Progenitor cell of endocrine pancreas (in vitro differentiated cells): ENCODE data around the gene RIMKLA. TPM values are rescaled to one million over a fixed set of nuclear protein-coding genes. Genes with fewer than 3 reads are reported as not detected.

Source experiments
- DNase-seq: peaks from one replicate; pipeline ENCODE4 v3.0.0; 2021; ENCODE audit warnings: low spot score; ENCODE audit not compliant: unreplicated experiment
- H3K27ac Mint-ChIP-seq: 2 replicates; pipeline ENCODE4 v1.8.0; 2021; ENCODE audit warnings: mild to moderate bottlenecking, moderate library complexity, mixed read lengths
- H3K27me3 Mint-ChIP-seq: 2 replicates; pipeline ENCODE4 v1.8.0; 2021; ENCODE audit warnings: mixed read lengths
- H3K36me3 Mint-ChIP-seq: 2 replicates; pipeline ENCODE4 v1.8.0; 2022; ENCODE audit warnings: mixed read lengths; ENCODE audit not compliant: insufficient read depth
- H3K4me1 Mint-ChIP-seq: 2 replicates; pipeline ENCODE4 v1.8.0; 2021; ENCODE audit warnings: low read depth, mixed read lengths
- H3K4me3 Mint-ChIP-seq: 2 replicates; pipeline ENCODE4 v1.8.0; 2021; ENCODE audit warnings: low read depth, mild to moderate bottlenecking, moderate library complexity, mixed read lengths
- H3K9me3 Mint-ChIP-seq: 2 replicates; pipeline ENCODE4 v1.8.0; 2021; ENCODE audit warnings: low read depth, mixed read lengths
- total RNA-seq: library from RNA; stranded (reverse); gene quantifications from 2 replicates; pipeline ENCODE4 v1.2.1, GENCODE V29; 2021
- TF ChIP-seq, protein P1 (sequence below): fragments of 200-600 bp; sonication (generic); IDR thresholded peaks from one replicate; pipeline ENCODE4 v1.5.0; 2021; ENCODE audit warnings: antibody characterized with exemption, mild to moderate bottlenecking; ENCODE audit not compliant: unreplicated experiment

Gene RIMKLA
- total RNA-seq, 1 donor from 2014 or later = 3.9 TPM

DNA sequence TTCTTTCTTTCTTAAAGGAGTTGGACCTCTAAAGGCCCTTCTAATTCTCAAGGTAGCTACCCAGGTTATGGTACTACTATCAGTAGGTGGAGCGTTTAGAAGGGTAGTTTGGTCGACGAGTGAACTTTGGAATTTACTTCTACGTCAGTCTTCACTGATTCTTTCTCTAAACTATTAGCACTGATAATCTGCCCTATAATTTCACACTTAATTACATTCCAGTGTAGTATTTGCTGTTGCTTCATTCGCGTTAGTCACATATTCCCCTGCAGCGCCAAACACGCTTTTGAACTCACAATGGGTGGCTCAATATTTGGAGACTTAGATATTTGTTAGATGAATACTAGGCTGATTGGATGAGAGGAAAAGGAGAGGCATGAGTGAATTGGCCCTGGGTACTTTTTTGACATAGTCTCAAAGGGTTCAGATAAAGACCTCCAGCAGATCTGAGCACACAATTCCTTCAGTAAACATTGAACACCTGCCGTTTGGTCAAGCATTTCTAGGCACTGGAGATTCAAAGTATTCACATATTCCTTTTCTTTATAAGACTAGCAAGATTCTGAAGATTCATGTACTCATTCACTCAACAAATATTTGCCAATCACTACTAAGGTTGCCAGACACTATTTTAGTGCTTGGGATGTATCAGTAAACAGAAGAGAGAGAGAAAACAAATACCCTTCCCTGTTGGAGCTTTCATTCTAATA lies 44.6 kb upstream of the RIMKLA start:
- no peaks in the 10 kb centered on the region for H3K9me3 Mint-ChIP-seq
- H3K27me3 Mint-ChIP-seq = no peaks in the 10 kb centered on the region
- H3K4me1 Mint-ChIP-seq = peaks cover 58% of the 10 kb centered on the region
- H3K36me3 Mint-ChIP-seq = no peaks in the 10 kb centered on the region
- H3K4me3 Mint-ChIP-seq = peak overlapping the region; percentile 76
- H3K27ac Mint-ChIP-seq = peak overlapping the region; percentile 95
- no peak for DNase-seq
- TF ChIP-seq, protein P1, sequence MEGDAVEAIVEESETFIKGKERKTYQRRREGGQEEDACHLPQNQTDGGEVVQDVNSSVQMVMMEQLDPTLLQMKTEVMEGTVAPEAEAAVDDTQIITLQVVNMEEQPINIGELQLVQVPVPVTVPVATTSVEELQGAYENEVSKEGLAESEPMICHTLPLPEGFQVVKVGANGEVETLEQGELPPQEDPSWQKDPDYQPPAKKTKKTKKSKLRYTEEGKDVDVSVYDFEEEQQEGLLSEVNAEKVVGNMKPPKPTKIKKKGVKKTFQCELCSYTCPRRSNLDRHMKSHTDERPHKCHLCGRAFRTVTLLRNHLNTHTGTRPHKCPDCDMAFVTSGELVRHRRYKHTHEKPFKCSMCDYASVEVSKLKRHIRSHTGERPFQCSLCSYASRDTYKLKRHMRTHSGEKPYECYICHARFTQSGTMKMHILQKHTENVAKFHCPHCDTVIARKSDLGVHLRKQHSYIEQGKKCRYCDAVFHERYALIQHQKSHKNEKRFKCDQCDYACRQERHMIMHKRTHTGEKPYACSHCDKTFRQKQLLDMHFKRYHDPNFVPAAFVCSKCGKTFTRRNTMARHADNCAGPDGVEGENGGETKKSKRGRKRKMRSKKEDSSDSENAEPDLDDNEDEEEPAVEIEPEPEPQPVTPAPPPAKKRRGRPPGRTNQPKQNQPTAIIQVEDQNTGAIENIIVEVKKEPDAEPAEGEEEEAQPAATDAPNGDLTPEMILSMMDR = no peak

DNA sequence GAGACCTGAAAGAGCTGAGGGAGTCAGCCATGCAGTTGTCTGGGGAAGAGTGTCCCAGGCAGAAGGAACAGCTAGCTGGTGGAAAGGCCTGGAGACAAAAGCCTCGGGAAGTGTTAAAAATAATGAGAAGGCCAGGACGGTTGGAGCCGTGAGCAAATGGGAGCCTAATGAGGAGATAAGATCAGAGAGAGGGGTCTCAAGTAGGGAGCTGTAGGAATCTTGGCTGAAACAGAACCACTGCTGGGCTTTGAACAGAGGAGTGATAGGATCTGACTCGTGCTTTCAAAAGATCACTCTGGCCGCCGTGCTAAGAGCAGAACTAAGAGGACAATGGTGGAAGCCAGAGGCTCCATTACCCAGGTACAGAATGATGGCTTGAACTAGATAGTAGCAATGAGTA lies 43.6 kb upstream of the RIMKLA start:
- TF ChIP-seq, protein P1 = no peak
- DNase-seq = no peak
- Mint-ChIP-seq H3K4me1 (peaks cover 62% of the 10 kb centered on the region), H3K9me3 (no peaks in the 10 kb centered on the region), H3K4me3 (peak overlapping the region; percentile 4), H3K27ac (peak overlapping the region; percentile 29), H3K27me3 (no peaks in the 10 kb centered on the region), H3K36me3 (no peaks in the 10 kb centered on the region)

DNA sequence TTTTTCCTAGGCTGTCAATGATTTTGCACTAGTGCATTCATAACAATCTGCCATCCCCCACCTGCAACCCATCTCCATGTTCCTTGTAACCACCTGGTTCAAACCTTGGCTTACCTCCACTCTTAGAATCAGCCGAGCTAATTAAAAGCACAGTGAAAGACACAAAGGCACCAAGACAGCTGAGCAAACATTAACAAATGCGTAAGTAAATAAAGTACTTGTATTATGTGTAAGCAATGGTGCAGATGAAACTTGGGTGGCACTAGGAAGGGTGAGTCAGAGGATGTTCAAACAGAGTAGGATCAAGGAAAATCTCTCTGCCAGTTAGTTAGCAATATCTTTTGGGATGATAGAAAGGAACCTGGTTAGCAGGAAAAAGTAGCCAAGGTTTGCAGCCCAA lies 40.5 kb upstream of the RIMKLA start:
- Mint-ChIP-seq H3K4me1 (peaks cover 44% of the 10 kb centered on the region), H3K27ac (peak overlapping the region; percentile 65), H3K9me3 (no peaks in the 10 kb centered on the region), H3K36me3 (no peaks in the 10 kb centered on the region), H3K27me3 (no peaks in the 10 kb centered on the region), H3K4me3 (peak overlapping the region; percentile 5)
- TF ChIP-seq, protein P1 = no peak
- no peak for DNase-seq

DNA sequence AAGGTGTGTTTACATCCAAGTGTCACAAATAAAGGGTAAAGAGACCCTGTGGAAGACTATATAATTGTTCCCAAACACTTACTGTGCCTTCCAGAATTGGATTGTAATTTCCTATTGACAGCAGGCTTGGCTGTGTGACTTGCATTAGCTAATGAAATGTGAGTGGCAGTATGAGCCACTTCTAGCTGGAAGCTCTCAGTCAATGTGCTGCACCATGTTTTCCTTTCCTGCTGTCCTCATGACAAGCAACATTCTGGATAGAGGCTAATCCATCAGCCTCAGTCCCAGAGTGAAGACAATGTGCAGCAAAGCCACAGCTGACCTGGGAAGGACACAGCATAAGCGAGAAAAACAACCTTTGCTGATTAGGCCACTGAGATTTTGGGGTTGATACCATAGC lies 39.7 kb upstream of the RIMKLA start:
- peaks cover 43% of the 10 kb centered on the region for H3K4me1 Mint-ChIP-seq
- H3K27ac Mint-ChIP-seq = peak overlapping the region; percentile 65

DNA sequence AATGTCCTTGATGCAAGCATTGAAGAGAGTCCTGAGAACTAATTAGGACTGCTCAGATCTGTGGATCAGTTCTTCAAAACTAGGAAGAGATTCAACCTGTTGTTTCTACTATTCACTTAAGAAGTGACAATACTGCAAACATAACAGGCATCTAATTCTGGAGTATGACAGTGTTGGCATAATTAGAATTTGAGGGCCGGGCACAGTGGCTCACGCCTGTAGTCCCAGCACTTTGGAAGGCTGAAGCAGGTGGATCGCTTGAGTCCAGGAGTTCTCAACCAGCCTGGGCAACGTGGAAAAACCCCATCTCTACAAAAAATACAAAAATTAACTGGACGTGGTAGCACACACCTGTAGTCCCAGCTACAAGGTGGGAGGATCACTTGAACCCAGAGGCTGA lies 37.5 kb upstream of the RIMKLA start:
- H3K36me3 Mint-ChIP-seq = no peaks in the 10 kb centered on the region
- H3K4me1 Mint-ChIP-seq = peaks cover 28% of the 10 kb centered on the region
- H3K27ac Mint-ChIP-seq = no peak overlapping the region
- no peak overlapping the region for H3K4me3 Mint-ChIP-seq
- no peak for DNase-seq
- TF ChIP-seq, protein P1 = no peak
- H3K9me3 Mint-ChIP-seq = no peaks in the 10 kb centered on the region
- no peaks in the 10 kb centered on the region for H3K27me3 Mint-ChIP-seq

More for the DNA sequence above, 39.7 kb upstream of the RIMKLA start:
- H3K27me3 Mint-ChIP-seq = no peaks in the 10 kb centered on the region
- H3K4me3 Mint-ChIP-seq = no peak overlapping the region
- no peaks in the 10 kb centered on the region for H3K9me3 Mint-ChIP-seq
- no peak for DNase-seq
- TF ChIP-seq, protein P1 = no peak
- no peaks in the 10 kb centered on the region for H3K36me3 Mint-ChIP-seq
